ENCODE results near the gene GFPT2. TPM values are rescaled to one million over a fixed set of nuclear protein-coding genes. Genes with fewer than 3 reads are reported as not detected.

GFPT2 gene
- total and polyA plus RNA-seq, 7 donors: 2.0 to 7.2 (median 4.4) TPM

GRCh38 chr5:180253036-180253824 lies 99.9 kb downstream of the GFPT2 start:
- H3K36me3 ChIP-seq (ENCODE audit: insufficient read depth in 1 of 2, low read depth in 1 of 2): peaks cover 8 to 22% of the 10 kb centered on the region in 2 donors
- WGBS, 3 donors: 95 to 98% (median 96%) methylated on average over 23 to 24 of the region's 24 CpGs
- no peak for ATAC-seq

GRCh38 chr5:180251887-180252286 lies 101.2 kb downstream of the GFPT2 start:
- TF ChIP-seq CTCF (IDR thresholded peaks at IDR 0.05): no peak
- Histone ChIP-seq H3K9me3 (peaks cover 67% of the 10 kb centered on the region), H3K27me3 (ENCODE audit: insufficient read depth in 3 of 3, low read length in 2 of 3) (no peaks in the 10 kb centered on the region), H3K4me1 (no peaks in the 10 kb centered on the region), H3K4me3 (no peak overlapping the region), H3K36me3 (ENCODE audit: insufficient read depth in 1 of 2, low read depth in 1 of 2) (peaks cover 8 to 26% of the 10 kb centered on the region in 2 donors), H3K27ac (no peak overlapping the region)
- DNase-seq: no peak
- intact Hi-C loops (cut with DNase I): no loop called here
- WGBS, 3 donors: 94 to 99% (median 99%) methylated on average over 7 of the region's 7 CpGs
- no peak for ATAC-seq

More at GRCh38 chr5:180253036-180253824, 99.9 kb downstream of the GFPT2 start:
- H3K4me1 ChIP-seq: no peaks in the 10 kb centered on the region
- intact Hi-C loops (cut with DNase I): no loop called here
- DNase-seq: no peak
- no peak overlapping the region for H3K27ac ChIP-seq
- H3K27me3 ChIP-seq (ENCODE audit: insufficient read depth in 3 of 3, low read length in 2 of 3): no peaks in the 10 kb centered on the region
- H3K9me3 ChIP-seq: peaks cover 72% of the 10 kb centered on the region
- TF ChIP-seq CTCF (IDR thresholded peaks at IDR 0.05): no peak
- no peak overlapping the region for H3K4me3 ChIP-seq

DNA sequence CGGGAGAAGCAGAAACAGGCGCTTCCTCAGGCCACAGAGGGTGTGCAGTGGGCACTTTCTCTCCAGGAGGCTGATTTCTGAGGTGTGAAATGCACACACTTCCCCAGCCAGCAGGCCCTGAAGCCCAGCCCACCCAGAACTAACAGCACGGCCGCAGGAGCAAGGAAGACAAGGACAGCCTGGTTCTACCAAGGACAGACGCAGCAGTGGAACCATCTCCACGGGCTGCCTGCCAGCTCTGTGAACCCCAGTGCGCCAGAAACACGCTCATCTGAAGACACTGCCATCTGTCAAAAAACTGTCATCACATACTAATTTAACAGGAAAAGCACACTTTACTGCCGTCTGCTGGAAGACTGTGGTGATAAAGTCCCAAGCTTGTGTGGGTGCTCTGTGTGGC lies 102.0 kb downstream of the GFPT2 start:
- Histone ChIP-seq H3K36me3 (ENCODE audit: insufficient read depth in 1 of 2, low read depth in 1 of 2) (peaks cover 5 to 29% of the 10 kb centered on the region in 2 donors), H3K27me3 (ENCODE audit: insufficient read depth in 3 of 3, low read length in 2 of 3) (no peaks in the 10 kb centered on the region), H3K4me3 (no peak overlapping the region), H3K9me3 (peaks cover 67% of the 10 kb centered on the region), H3K27ac (no peak overlapping the region), H3K4me1 (no peaks in the 10 kb centered on the region)
- TF ChIP-seq CTCF (IDR thresholded peaks at IDR 0.05): no peak
- ATAC-seq: no peak
- intact Hi-C loops (cut with DNase I): no loop called here
- WGBS, 3 donors: 79 to 87% (median 86%) methylated on average over 9 of the region's 9 CpGs
- no peak for DNase-seq

Other genes starting within 250 kb of the GFPT2 start
- gene RASGEF1C, start 144.1 kb downstream of the GFPT2 start, total RNA-seq: not detected
- gene RASGEF1C, start 144.1 kb downstream of the GFPT2 start, polyA plus RNA-seq: under 1 TPM; 0.03 to 0.05 (median 0.04) TPM
- gene MAPK9, start 61.3 kb downstream of the GFPT2 start, total RNA-seq: 10 to 100 TPM; 32.1 to 35.9 (median 34.6) TPM
- 10 to 100 TPM; 16.1 to 40.1 (median 17.1) TPM for gene MAPK9, start 61.3 kb downstream of the GFPT2 start, polyA plus RNA-seq
- 10 to 100 TPM in 1 of 4 donors, 1 to 10 TPM in 3; 7.0 to 12.7 (median 8.9) TPM for gene CNOT6, start 141.0 kb upstream of the GFPT2 start, total RNA-seq
- 10 to 100 TPM in 1 of 3 donors, 1 to 10 TPM in 2; 3.6 to 13.7 (median 8.4) TPM for gene CNOT6, start 141.0 kb upstream of the GFPT2 start, polyA plus RNA-seq
- under 1 TPM in 1 of 4 donors, not detected in 3; 0.46 TPM for gene SCGB3A1, start 238.2 kb upstream of the GFPT2 start, total RNA-seq
- not detected for gene SCGB3A1, start 238.2 kb upstream of the GFPT2 start, polyA plus RNA-seq

All from psoas muscle (tissue), 8 donors.